ENCODE results near the gene CABP1. TPM values are rescaled to one million over a fixed set of nuclear protein-coding genes. Genes with fewer than 3 reads are reported as not detected.
A peak's percentile ranks its signal among the peaks of the same experiment; 100 is the strongest.

CABP1 gene
- total RNA-seq, 6 experiments from 2014 or later, result 0.09 to 2.2 (median 1.4) TPM

- peak; percentile 29 for DNase-seq
- H3K9me3 Mint-ChIP-seq, result no peaks in the 10 kb centered on the region
- H3K27ac Mint-ChIP-seq, result no peak overlapping the region
- no peaks in the 10 kb centered on the region for H3K36me3 Mint-ChIP-seq (ENCODE audit: low read depth)
- H3K4me3 Mint-ChIP-seq, result no peak overlapping the region
- TF ChIP-seq, protein P1, sequence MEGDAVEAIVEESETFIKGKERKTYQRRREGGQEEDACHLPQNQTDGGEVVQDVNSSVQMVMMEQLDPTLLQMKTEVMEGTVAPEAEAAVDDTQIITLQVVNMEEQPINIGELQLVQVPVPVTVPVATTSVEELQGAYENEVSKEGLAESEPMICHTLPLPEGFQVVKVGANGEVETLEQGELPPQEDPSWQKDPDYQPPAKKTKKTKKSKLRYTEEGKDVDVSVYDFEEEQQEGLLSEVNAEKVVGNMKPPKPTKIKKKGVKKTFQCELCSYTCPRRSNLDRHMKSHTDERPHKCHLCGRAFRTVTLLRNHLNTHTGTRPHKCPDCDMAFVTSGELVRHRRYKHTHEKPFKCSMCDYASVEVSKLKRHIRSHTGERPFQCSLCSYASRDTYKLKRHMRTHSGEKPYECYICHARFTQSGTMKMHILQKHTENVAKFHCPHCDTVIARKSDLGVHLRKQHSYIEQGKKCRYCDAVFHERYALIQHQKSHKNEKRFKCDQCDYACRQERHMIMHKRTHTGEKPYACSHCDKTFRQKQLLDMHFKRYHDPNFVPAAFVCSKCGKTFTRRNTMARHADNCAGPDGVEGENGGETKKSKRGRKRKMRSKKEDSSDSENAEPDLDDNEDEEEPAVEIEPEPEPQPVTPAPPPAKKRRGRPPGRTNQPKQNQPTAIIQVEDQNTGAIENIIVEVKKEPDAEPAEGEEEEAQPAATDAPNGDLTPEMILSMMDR (IDR thresholded peaks at IDR 0.05), result no peak
- peaks cover 29% of the 10 kb centered on the region for H3K4me1 Mint-ChIP-seq (ENCODE audit: low read depth)
- H3K27me3 Mint-ChIP-seq (ENCODE audit: insufficient read depth), result peaks cover 33% of the 10 kb centered on the region
Observed at GRCh38 chr12:120652656-120653435, 12.4 kb downstream of the CABP1 start.

DNA sequence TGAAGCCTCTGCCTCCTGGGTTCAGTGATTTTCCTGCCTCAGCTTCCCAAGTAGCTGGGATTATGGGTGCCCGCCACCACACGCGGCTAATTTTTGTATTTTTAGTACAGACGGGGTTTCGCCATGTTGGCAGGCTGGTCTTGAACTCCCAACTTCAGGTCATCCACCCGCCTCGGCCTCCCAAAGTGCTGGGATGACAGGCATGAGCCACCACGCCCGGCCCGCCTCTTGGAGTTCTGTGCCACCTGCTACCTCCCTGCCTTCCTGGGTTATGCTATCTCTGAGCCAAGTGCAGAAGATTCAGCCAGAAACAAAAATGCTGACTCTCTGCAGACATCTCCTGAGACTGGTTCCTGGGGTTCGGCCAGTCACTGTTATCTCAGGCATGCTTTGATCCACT lies 13.2 kb downstream of the CABP1 start:
- H3K4me1 Mint-ChIP-seq (ENCODE audit: low read depth), result peaks cover 22% of the 10 kb centered on the region
- no peak overlapping the region for H3K27ac Mint-ChIP-seq

DNA sequence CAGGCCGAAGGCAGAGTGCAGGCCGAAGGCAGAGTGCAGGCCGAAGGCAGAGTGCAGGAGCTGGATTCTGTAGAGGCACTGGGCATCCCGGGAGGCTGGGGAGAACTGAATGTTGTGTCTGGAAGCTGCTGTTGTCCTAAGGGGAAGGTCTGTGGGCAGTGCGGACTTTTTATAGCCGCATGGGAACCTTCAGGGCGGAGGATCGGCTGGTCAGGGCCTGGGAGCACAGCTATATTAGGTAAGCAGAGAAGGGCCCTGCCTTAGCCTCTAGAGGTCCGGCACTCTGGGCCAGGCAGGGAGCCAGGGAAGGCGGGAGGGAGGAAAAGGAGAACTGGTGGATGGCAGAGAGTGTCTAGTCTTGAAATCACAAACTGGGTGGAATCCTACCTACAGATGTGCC lies 14.2 kb downstream of the CABP1 start:
- no peak for DNase-seq
- H3K27ac Mint-ChIP-seq, result no peak overlapping the region
- H3K4me3 Mint-ChIP-seq, result no peak overlapping the region
- no peaks in the 10 kb centered on the region for H3K9me3 Mint-ChIP-seq
- H3K36me3 Mint-ChIP-seq (ENCODE audit: low read depth), result no peaks in the 10 kb centered on the region
- TF ChIP-seq, protein P1 (IDR thresholded peaks at IDR 0.05), result no peak
- H3K27me3 Mint-ChIP-seq (ENCODE audit: insufficient read depth), result peaks cover 41% of the 10 kb centered on the region
- H3K4me1 Mint-ChIP-seq (ENCODE audit: low read depth), result peaks cover 12% of the 10 kb centered on the region

More for the DNA sequence above, 13.2 kb downstream of the CABP1 start:
- Mint-ChIP-seq H3K9me3 (no peaks in the 10 kb centered on the region), H3K27me3 (ENCODE audit: insufficient read depth) (peaks cover 33% of the 10 kb centered on the region), H3K4me3 (no peak overlapping the region), H3K36me3 (ENCODE audit: low read depth) (no peaks in the 10 kb centered on the region)
- TF ChIP-seq, protein P1 (IDR thresholded peaks at IDR 0.05), result no peak
- no peak for DNase-seq

GRCh38 chr12:120656008-120656407 lies 15.6 kb downstream of the CABP1 start:
- DNase-seq, result no peak
- Mint-ChIP-seq H3K9me3 (no peaks in the 10 kb centered on the region), H3K36me3 (ENCODE audit: low read depth) (no peaks in the 10 kb centered on the region), H3K27ac (no peak overlapping the region), H3K4me1 (ENCODE audit: low read depth) (peaks cover 7% of the 10 kb centered on the region; the same call in 1 of the 2 replicates), H3K4me3 (no peak overlapping the region), H3K27me3 (ENCODE audit: insufficient read depth) (peaks cover 33% of the 10 kb centered on the region)
- TF ChIP-seq, protein P1 (IDR thresholded peaks at IDR 0.05), result no peak

GRCh38 chr12:120658286-120659150 lies 18.1 kb downstream of the CABP1 start:
- Mint-ChIP-seq H3K27me3 (ENCODE audit: insufficient read depth) (peaks cover 20% of the 10 kb centered on the region), H3K27ac (no peak overlapping the region), H3K4me1 (ENCODE audit: low read depth) (no peaks in the 10 kb centered on the region), H3K36me3 (ENCODE audit: low read depth) (no peaks in the 10 kb centered on the region), H3K4me3 (no peak overlapping the region), H3K9me3 (no peaks in the 10 kb centered on the region)
- TF ChIP-seq, protein P1 (IDR thresholded peaks at IDR 0.05), result no peak
- no peak for DNase-seq
